ENCODE measurements around the gene GYPC.
"Not testable (repeated sequence)": the region's sequence is repeated elsewhere in the genome, so short reads cannot be mapped to it uniquely, and the experiment has no call there.

The GYPC gene, protein sequence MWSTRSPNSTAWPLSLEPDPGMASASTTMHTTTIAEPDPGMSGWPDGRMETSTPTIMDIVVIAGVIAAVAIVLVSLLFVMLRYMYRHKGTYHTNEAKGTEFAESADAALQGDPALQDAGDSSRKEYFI

DNA sequence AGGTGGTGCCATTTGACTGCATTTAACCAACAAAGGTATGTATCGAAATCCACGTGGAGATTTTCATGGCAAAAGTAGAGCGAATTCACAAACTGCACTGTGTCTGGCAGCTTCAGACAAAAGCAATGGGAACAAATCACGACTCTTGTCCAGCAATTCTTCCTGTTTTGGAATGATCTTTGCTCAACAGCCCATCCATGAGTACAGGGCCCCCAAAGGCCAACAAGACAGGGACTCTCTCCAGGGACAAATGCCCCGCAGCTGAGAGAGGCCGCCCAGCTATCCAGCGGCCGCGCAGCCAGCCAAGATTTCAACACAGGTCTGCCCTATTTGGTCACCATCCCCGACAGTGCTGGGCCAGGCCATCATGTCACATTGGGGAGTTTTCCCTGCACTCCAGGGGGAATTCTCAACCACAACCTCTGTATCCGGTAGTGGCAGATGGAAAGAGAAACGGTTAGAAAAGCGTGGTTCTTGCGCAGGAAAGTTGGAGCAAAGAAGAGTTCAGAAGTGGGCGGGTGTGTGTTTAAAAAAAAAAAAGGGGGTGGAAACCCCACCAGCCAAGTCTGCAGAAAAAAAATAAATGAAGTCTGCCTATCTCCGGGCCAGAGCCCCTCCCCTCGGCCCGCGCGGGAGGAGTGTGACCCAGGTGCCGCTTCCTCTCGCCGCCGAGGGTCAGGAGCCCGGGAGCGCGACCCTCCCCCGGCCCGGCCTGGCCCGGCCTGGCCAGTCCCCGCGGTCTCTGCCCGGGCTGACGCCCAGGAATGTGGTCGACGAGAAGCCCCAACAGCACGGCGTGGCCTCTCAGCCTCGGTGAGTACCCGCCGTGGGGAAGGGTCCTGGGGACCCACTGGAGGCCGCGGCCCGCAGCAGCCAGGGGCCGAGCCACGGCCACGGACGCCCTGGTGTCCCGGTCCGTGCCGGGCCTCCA lies at the start of gene GYPC:
TSS of gene GYPC (plus strand) at position 659 of the 931 bp plus-strand sequence. CDS start at position 765, 106 bp downstream.
- in situ Hi-C loops (cut with MboI; ENCODE audit: low pct_unique_long_range_greater_than_20kb, low sequenced_read_pairs): no loop called here
- no peak for DNase-seq

DNA sequence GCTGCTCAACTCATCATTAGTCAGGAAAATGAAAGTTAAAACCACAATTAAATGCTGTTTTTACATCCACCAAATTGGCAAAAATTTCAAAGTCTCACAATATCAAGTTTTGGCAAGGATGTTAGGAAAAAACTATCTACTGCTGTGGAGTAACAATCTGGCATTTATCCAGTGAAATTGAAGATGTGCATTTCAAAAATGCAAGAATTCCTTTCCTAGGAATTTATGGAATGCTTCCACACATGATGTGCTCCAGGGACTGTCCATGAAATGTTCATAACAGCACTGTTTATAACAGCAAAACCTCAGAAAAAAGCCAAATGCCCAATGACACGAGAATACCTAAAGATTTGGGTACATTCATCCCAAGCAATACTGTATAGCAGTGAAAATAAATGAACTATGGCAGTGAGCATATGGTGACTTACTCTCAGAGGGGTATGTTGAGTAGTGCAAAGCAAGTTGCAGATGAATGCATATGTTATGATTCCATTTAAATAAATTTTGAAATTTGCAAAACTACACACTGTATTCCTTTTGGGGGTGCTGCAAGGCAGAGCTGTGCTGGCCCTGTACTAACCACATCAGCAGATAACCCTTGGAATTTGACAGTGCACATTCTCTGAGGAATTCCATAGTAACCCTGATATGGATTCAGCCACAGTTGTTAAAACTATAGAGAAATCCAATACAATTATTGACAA lies 41.3 kb upstream of the GYPC start:
- in situ Hi-C loops (cut with MboI; ENCODE audit: low pct_unique_long_range_greater_than_20kb, low sequenced_read_pairs): no loop called here
- no peak for DNase-seq

DNA sequence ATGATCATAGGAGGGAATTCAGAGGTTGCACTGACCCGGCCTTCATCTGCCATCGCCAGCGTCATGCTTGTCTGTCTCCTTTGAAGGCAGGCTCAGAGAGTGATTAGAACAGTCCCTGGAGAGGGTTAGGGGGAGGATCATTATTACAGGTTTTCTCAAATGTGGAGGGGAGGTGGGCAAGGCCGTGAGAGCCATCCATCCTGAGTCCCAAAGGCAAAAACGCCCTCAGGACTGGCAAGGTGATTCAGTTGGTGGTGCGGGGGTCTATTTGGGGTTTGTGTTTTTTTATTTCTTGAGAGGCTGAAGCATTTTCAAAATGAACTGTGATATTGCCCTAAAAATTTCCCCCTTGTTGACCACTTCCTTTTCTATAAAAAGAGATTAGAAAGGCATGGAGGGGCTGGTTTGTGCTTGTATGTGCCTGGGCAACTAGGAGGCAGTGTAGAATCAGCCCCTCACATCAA lies 39.3 kb upstream of the GYPC start:
- in situ Hi-C loops (cut with MboI; ENCODE audit: low pct_unique_long_range_greater_than_20kb, low sequenced_read_pairs): no loop called here
- DNase-seq: no peak

DNA sequence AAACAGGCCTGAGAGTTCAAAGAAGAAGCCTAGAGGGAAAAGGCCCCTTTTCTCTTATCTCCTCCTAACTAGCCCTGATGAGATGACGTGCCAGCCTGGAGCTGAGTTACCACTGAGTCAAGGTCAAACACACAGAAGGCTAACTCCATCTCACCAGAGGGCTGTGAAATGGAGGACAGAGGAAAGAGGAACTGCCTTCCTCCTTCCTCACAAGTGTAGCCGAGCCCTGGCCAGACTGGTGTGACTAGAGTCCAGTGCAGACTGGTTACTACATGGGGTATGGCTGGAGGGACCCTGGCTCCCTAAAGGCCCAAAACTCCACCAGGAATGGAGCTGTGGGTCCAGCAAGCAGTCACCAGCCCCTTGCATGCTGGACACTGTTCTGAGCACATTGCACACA lies 35.7 kb upstream of the GYPC start:
- DNase-seq: no peak
- in situ Hi-C loops (cut with MboI; ENCODE audit: low pct_unique_long_range_greater_than_20kb, low sequenced_read_pairs): no loop called here

DNA sequence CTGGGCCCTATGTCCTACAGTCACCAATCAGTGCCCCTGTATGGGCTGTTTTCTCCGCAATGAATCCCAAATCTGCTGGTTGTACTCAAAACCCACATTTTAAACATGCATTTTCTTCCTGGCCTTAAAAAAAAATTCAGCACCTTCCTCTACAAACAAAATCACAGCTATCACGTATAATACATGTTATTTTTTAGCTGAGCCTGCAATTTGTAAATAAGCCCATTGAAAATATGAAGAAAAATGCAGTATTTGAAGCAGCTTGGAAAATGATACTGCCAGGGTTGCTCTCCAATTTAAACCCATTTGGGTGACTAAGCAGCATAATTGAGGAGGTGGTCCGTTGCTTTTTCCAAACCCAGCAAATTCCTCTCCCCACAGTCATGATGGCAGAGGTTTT lies 33.0 kb upstream of the GYPC start:
- in situ Hi-C loops (cut with MboI; ENCODE audit: low pct_unique_long_range_greater_than_20kb, low sequenced_read_pairs): no loop called here
- no peak for DNase-seq

DNA sequence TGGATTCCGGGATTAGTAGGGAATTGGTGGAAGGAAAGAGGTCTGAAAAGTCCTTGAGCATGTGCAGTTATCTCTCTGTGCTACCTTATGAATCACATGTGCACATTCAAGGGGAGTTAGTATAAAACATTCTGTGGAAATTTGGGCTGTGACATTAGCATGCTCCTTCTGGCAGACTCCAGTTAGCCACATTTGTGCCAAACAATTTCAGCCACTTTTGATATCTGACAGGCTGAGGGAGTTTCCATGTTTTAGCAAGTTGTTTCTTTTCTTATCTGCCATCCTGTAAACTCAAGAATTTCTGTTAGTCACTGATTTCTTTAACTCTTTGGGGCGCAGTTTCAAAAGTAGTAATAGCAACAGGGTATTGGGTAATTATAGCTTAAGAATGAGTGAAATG lies 28.3 kb upstream of the GYPC start:
- DNase-seq: no peak
- in situ Hi-C loops (cut with MboI; ENCODE audit: low pct_unique_long_range_greater_than_20kb, low sequenced_read_pairs): no loop called here

DNA sequence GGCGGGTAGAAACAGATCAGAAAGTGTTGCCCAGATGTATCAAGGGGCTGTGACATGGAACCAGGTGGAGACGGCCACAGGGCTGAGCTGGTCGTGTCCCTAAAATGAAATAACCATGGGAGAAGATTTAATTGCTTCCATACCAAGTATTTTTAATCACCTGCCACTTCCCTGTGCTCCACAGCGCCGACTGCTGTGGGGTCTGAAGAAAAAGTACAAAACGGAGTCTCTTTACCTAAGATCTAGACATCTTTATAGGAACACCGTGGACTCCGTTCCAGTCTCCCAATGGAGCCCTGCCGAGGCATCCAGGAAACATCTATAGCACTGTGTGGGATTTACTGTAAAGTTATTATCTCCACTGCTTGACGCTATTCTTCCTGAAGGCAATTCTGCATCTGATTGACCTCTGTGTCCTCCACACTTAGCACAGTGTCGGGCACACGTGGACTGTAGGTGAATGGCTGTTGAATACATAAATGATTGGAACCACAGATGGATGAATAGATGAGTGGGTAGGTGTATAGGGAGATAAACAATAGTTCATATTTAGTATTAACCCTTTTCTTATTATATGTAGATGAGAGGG lies 21.6 kb upstream of the GYPC start:
- no peak for DNase-seq
- in situ Hi-C loops (cut with MboI; ENCODE audit: low pct_unique_long_range_greater_than_20kb, low sequenced_read_pairs): no loop called here

DNA sequence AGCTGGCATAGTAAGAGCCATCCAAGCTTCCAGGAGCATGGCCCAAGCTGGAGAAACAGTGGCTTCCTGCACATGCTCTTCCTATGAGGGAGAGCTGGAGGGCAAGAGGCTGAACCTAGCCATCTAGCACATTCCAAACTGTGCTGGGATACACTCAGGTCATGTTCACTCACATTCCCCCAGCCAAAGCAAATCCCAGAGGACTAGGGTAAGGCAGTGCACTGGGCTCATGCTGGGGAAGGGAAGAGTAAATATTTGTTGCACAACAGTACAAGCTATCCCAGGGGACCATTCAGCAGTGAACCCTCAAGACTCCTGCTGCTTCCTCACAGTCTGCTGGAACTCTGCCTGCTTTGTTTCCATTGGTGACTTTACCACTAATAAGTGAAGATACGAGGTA lies 20.7 kb upstream of the GYPC start:
- DNase-seq: no peak
- in situ Hi-C loops (cut with MboI; ENCODE audit: low pct_unique_long_range_greater_than_20kb, low sequenced_read_pairs): no loop called here

DNA sequence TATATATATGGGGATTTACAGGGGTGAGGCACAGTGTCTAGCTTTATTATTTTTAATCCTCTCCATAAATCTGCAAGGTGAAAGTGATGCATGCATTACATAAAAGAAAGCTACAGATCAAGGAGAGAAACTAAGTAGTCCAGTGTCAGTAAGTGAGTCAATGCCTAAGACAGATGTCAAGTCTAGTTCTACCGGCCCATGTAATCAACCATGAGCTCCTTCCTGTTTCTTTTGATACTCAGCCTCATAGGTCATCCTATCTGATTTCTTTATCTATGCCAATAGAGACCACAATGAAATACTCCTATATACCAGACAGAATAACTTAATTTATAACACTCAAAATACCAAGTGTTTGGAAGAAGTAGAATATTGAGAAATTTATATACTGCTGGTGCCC lies 20.2 kb upstream of the GYPC start:
- DNase-seq: no peak
- in situ Hi-C loops (cut with MboI; ENCODE audit: low pct_unique_long_range_greater_than_20kb, low sequenced_read_pairs): no loop called here

DNA sequence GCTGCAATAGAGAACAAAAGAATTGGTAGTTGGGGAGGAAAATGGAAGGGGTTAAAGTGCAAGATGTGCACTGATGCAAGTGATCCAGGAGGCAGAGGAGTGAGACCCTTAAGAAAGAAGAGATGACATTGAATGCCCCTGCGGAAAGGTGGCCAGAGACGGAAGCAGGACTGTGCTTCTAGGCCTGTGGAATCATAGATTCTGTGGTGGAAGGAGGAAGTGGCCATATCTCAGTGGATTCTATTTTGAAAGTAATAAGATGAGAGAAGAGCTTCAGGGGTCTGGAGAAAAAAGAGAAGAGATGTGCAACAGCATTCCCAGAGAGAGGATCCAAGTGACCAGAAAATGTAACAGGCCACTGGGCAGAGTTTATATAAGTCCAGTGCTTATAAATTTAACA lies 18.6 kb upstream of the GYPC start:
- in situ Hi-C loops (cut with MboI; ENCODE audit: low pct_unique_long_range_greater_than_20kb, low sequenced_read_pairs): no loop called here
- no peak for DNase-seq

DNA sequence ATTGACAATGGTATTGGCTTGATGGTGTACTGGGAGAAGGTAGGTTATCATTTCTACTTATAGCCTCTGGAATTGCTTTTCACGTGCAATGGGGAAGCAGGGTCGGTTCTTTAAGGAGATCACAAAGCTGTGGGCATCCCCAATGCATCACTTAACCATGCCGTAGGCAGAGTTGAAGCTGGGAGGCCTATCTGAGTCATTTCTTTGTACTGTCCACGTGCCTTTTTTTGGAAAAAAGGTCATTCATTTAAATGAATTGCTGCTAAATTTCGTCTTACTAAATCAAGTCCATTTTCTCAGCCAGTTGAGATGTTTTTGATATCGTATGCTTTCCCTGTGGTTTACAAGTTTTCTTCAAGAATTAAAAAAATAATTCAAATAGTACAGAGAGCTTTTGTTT lies 17.2 kb upstream of the GYPC start:
- in situ Hi-C loops (cut with MboI; ENCODE audit: low pct_unique_long_range_greater_than_20kb, low sequenced_read_pairs): no loop called here
- DNase-seq: no peak

DNA sequence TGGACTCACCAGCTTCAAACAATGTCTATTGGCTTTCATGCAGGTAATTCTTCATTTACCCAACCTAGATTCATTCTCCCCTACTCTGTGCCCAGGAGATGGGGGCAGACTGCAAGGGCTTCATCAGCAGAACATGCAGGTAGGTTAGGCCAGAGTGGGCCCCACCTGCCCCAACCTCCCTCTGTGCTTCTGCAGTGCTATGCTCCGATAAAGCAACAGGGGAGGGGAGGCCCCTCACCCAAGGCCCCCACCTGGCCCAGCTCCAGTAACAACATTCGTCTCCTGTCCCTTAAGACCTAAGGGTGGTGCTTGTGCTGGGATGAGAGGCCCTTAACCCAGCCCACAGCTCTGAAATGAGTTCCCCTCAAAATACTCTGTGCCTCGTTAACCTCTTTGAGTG lies 16.7 kb upstream of the GYPC start:
- DNase-seq: no peak
- in situ Hi-C loops (cut with MboI; ENCODE audit: low pct_unique_long_range_greater_than_20kb, low sequenced_read_pairs): no loop called here

DNA sequence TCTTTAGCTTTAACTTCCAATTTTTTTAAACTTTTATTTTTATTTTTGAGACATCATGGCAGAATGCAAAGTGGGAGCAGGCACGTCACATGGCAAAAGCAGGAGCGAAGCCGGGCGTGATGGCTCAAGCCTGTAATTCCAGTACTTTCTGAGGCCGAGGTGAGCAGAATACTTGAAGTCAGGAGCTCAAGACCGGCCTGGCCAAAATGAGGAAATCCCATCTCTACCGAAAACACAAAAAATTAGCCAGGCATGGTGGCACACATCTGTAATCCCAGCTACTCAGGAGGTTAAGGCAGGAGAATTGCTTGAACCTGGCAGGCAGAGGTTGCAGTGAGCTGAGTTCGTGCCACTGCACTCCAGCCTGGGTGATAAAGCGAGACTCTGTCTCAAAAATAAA lies 14.7 kb upstream of the GYPC start:
- DNase-seq; in situ Hi-C loops (cut with MboI; ENCODE audit: low pct_unique_long_range_greater_than_20kb, low sequenced_read_pairs): not testable (repeated sequence)

DNA sequence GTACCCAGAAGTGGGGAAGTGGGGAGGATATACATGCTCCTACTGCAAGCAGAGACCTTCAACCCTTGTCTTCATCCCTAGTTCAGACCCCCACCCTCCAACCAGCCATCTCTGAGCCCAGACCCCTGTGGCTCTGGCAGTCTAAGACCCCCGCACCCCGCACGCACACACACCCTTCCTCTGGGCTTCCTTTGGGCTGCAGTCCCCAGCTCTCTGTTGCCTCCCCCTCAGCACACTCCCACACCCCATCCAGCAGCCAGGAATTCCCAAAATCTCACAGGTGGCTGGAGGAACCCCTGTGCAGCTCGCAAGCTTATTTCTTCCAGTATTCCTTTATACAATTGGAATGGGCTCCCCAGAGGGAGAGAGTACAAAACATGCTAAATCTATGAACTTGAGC lies 13.9 kb upstream of the GYPC start:
- no peak for DNase-seq
- in situ Hi-C loops (cut with MboI; ENCODE audit: low pct_unique_long_range_greater_than_20kb, low sequenced_read_pairs): no loop called here

DNA sequence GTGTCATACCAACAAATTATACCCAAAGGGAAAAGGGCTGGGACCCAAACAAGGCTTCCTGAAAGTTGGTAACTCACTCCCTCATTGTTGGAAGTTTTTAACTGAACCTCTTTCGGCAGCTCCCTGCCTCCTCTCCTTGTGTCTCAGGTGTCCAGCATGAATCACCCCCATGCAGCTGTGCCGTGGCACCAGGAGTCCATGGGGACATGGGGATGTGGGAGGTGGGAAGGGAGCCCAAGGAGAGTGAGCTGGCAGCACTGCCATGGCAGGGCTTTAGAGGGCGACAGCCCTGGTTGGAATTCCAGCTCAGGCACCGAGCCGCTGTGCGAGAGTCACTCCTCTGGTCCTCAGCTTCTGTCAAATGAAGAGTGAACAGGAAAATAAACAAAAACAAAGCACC lies 12.5 kb upstream of the GYPC start:
- no peak for DNase-seq
- in situ Hi-C loops (cut with MboI; ENCODE audit: low pct_unique_long_range_greater_than_20kb, low sequenced_read_pairs): no loop called here

DNA sequence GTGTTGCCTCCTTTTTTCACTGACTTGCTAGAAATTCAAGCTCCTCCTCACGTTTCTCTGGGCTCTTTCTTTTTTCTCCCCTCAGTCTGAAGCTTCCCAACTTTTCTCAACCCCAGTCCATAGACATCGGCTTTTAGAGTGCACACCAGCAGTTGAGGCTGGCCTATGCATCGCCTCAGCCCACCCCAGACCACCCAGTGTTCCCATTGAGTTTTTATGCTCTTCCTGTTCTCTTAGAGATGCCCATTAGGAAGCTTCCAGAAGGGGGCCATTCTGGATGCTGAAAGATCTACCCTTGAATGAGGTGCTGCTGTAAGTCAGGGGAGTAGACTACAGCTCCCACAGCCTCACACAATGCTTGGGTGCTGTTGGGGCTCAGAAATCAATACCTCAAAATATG lies 12.0 kb upstream of the GYPC start:
- DNase-seq: no peak
- in situ Hi-C loops (cut with MboI; ENCODE audit: low pct_unique_long_range_greater_than_20kb, low sequenced_read_pairs): no loop called here

DNA sequence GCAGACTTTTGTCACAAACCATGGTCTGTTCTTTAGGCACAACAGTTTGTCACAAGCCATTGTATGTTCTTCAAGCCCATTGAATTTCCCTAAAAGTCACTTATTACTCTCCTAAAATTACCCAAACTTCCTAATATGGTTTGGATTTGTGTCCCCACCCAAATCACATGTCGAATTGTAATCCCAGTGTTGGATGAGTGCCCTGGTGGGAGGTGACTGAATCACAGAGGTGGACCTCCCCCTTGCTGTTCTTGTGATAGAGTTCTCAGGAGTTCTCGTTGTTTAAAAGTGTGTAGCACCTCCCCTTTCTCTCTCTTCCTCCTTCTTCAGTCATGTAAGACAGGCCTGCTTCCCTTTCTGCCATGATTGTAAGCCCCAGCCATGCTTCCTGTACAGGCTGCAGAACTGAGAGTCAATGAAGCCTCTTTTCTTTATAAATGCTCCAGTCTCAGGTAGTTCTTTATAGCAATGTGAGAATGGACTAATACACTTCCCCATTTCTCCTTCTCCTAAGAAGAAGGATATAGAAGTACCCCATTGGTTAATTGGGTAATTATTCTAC lies 11.2 kb upstream of the GYPC start:
- in situ Hi-C loops (cut with MboI; ENCODE audit: low pct_unique_long_range_greater_than_20kb, low sequenced_read_pairs): no loop called here
- peak; percentile 50 for DNase-seq

DNA sequence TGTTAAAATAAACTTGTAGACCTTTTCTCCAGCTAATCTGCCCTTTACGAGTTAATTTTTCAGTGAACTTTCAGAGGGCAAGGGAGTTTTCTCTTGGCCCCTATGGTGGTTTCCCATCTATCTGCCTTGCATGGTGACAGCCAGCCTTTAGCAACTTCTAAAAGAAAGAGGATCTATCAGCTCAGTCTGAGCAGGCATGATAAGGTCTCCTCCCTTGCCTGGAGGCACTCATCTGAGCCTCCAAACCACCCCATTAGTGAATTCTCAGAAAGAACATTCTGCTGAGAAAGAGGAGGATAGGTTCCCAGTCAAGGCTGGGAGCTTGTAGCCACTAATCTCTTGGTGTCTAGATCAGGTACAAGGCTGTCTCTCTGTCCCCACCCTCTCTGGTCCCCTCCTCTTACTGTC lies 10.7 kb upstream of the GYPC start:
- in situ Hi-C loops (cut with MboI; ENCODE audit: low pct_unique_long_range_greater_than_20kb, low sequenced_read_pairs): no loop called here
- DNase-seq: peak; percentile 28

DNA sequence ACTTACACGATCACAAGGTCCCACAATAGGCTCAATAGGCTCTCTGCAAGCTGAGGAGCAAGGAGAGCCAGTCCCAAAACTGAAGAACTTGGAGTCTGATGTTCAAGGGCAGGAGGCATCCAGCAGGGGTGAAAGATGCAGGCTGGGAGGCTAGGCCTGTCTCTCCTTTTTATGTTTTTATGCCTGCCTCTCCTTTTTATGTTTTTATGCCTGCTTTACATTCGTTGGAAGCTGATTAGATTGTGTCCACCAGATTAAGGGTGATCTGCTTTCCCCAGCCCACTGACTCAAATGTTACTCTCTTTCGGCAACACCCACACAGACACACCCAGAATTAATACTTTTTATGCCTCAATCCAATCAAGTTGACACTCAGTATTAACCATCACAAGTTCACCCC lies 9.9 kb upstream of the GYPC start:
- in situ Hi-C loops (cut with MboI; ENCODE audit: low pct_unique_long_range_greater_than_20kb, low sequenced_read_pairs): no loop called here
- no peak for DNase-seq

Data from KBM-7 (cell line).